ENCODE data around the gene STAT6.
A peak's percentile ranks its signal among the peaks of the same experiment; 100 is the strongest.

GRCh38 chr12:57087010-57087690 lies 24.0 kb downstream of the STAT6 start:
- TF ChIP-seq, protein P1, sequence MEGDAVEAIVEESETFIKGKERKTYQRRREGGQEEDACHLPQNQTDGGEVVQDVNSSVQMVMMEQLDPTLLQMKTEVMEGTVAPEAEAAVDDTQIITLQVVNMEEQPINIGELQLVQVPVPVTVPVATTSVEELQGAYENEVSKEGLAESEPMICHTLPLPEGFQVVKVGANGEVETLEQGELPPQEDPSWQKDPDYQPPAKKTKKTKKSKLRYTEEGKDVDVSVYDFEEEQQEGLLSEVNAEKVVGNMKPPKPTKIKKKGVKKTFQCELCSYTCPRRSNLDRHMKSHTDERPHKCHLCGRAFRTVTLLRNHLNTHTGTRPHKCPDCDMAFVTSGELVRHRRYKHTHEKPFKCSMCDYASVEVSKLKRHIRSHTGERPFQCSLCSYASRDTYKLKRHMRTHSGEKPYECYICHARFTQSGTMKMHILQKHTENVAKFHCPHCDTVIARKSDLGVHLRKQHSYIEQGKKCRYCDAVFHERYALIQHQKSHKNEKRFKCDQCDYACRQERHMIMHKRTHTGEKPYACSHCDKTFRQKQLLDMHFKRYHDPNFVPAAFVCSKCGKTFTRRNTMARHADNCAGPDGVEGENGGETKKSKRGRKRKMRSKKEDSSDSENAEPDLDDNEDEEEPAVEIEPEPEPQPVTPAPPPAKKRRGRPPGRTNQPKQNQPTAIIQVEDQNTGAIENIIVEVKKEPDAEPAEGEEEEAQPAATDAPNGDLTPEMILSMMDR (IDR thresholded peaks at IDR 0.05): no peak
- peak; percentile 71 for TF ChIP-seq POLR2A (IDR thresholded peaks at IDR 0.05)
- peak; percentile 76 for TF ChIP-seq POLR2AphosphoS5 (IDR thresholded peaks at IDR 0.05)
